ENCODE data around the gene LSP1.
A peak's percentile ranks its signal among the peaks of the same experiment; 100 is the strongest.

Gene LSP1

DNA sequence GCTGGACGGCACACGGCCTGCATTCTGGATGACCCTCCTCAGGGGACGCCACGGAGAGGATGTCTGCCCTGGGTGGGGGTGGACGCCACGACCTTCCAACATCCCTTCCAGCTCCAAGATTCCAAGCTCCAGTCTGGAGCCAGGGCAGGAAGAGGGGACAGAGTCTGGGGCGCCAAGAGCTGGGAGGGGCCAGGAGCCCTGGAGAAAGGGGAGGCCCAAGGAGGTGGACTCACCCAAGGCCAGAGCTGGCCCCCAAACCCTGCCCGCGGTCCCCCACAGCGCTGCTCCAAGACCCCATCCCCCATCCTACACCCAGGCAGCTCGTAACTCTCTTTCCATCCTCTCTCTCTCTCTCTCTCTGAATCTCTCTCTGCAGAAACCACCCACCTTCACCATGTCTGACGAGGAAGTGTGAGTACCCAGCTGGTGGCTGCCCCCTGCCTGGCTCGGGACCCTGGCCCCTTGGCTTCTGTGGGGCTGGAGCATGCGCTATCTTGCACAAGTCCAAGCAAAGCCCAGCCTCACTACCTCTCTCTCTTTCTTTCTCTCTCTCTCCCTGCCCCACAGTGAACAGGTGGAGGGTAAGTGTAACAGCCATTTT lies 69.7 kb downstream of the LSP1 start:
- H3K36me3 ChIP-seq (ENCODE audit: low read depth), result no peaks in the 10 kb centered on the region
- peak; percentile 37 for DNase-seq (ENCODE audit: low spot score)
- TF ChIP-seq, protein P1, sequence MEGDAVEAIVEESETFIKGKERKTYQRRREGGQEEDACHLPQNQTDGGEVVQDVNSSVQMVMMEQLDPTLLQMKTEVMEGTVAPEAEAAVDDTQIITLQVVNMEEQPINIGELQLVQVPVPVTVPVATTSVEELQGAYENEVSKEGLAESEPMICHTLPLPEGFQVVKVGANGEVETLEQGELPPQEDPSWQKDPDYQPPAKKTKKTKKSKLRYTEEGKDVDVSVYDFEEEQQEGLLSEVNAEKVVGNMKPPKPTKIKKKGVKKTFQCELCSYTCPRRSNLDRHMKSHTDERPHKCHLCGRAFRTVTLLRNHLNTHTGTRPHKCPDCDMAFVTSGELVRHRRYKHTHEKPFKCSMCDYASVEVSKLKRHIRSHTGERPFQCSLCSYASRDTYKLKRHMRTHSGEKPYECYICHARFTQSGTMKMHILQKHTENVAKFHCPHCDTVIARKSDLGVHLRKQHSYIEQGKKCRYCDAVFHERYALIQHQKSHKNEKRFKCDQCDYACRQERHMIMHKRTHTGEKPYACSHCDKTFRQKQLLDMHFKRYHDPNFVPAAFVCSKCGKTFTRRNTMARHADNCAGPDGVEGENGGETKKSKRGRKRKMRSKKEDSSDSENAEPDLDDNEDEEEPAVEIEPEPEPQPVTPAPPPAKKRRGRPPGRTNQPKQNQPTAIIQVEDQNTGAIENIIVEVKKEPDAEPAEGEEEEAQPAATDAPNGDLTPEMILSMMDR (IDR thresholded peaks at IDR 0.05; ENCODE audit: poor library complexity, severe bottlenecking), result no peak
- no peak overlapping the region for H3K4me3 ChIP-seq (ENCODE audit: severe bottlenecking)
- ATAC-seq (ENCODE audit: low read depth), result no peak
- no peaks in the 10 kb centered on the region for H3K9me3 ChIP-seq (ENCODE audit: severe bottlenecking)
- H3K27me3 ChIP-seq (ENCODE audit: insufficient read depth, poor library complexity, severe bottlenecking), result no peaks in the 10 kb centered on the region
- no peak overlapping the region for H3K27ac ChIP-seq (ENCODE audit: poor library complexity, severe bottlenecking)
- peaks cover 13% of the 10 kb centered on the region for H3K4me1 ChIP-seq (ENCODE audit: insufficient read depth, poor library complexity, severe bottlenecking)

DNA sequence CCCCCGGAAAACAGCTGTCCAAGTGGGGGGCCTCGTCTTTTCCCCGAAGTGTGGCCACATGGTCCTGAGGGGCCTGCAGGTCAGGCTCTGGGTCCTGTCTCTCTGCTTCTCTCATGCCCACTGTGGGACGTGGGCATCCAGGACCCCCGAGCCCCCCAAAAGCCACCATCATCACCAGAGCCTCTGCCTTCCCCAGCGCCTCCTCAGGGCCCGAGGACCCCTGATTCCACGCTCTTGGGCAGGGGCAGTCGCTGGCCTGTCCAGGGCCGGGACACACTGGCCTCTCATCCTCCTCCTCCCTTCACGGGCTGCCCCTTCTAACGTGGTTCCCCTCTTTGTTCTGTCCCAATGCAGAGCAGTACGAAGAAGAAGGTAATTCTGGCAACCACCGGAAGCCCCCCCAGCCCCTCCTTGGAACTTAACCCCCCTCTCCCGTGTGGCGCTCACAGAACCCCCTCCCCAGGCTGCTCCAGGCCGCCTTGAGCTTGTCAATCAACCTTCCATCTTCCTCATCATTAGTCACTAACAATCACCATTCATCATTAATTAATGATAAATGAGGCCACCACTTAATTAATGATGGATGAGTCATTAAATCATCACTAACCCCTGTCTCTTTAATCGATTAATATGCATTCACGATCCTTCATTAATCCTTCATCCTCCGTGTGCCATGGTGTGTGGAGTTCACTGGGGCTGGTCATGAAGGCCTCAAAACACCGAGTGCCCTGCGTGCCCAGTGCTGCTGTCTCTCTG lies 70.5 kb downstream of the LSP1 start:
- Histone ChIP-seq H3K9me3 (ENCODE audit: severe bottlenecking) (no peaks in the 10 kb centered on the region), H3K27me3 (ENCODE audit: insufficient read depth, poor library complexity, severe bottlenecking) (no peaks in the 10 kb centered on the region), H3K36me3 (ENCODE audit: low read depth) (no peaks in the 10 kb centered on the region), H3K4me1 (ENCODE audit: insufficient read depth, poor library complexity, severe bottlenecking) (peaks cover 13% of the 10 kb centered on the region), H3K27ac (ENCODE audit: poor library complexity, severe bottlenecking) (no peak overlapping the region), H3K4me3 (ENCODE audit: severe bottlenecking) (no peak overlapping the region)
- DNase-seq (ENCODE audit: low spot score), result peak; percentile 38
- TF ChIP-seq, protein P1 (IDR thresholded peaks at IDR 0.05; ENCODE audit: poor library complexity, severe bottlenecking), result no peak
- ATAC-seq (ENCODE audit: low read depth), result no peak

DNA sequence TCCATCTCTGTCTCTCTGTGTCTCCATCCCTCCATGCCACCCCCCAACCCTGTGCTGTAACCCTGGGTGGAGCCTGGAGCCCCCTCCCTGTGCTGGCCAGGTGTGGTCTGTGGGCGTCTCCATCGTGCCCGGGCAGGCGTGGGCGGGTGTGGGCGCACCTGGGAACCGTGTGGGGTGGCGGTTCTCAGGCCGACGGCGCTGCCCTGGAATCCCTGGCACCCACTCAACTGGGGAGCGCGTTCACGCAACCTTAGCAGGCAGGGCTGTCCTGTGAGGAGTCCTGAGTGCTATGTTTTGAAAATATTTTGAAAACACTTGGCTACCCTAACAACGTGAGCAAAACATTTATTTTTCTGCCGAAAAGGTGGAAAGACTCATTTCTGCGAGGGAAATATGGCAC lies 71.3 kb downstream of the LSP1 start:
- peaks cover 13% of the 10 kb centered on the region for H3K4me1 ChIP-seq (ENCODE audit: insufficient read depth, poor library complexity, severe bottlenecking)
- ATAC-seq (ENCODE audit: low read depth) (no peak), DNase-seq (ENCODE audit: low spot score) (peak; percentile 60)
- H3K36me3 ChIP-seq (ENCODE audit: low read depth), result no peaks in the 10 kb centered on the region
- H3K9me3 ChIP-seq (ENCODE audit: severe bottlenecking), result no peaks in the 10 kb centered on the region
- TF ChIP-seq, protein P1 (IDR thresholded peaks at IDR 0.05; ENCODE audit: poor library complexity, severe bottlenecking), result no peak
- no peaks in the 10 kb centered on the region for H3K27me3 ChIP-seq (ENCODE audit: insufficient read depth, poor library complexity, severe bottlenecking)
- no peak overlapping the region for H3K4me3 ChIP-seq (ENCODE audit: severe bottlenecking)
- H3K27ac ChIP-seq (ENCODE audit: poor library complexity, severe bottlenecking), result no peak overlapping the region

GRCh38 chr11:1924646-1925372 lies 71.9 kb downstream of the LSP1 start:
- Histone ChIP-seq H3K4me1 (ENCODE audit: insufficient read depth, poor library complexity, severe bottlenecking) (peaks cover 13% of the 10 kb centered on the region), H3K9me3 (ENCODE audit: severe bottlenecking) (no peaks in the 10 kb centered on the region), H3K27ac (ENCODE audit: poor library complexity, severe bottlenecking) (no peak overlapping the region), H3K27me3 (ENCODE audit: insufficient read depth, poor library complexity, severe bottlenecking) (no peaks in the 10 kb centered on the region), H3K4me3 (ENCODE audit: severe bottlenecking) (no peak overlapping the region), H3K36me3 (ENCODE audit: low read depth) (no peaks in the 10 kb centered on the region)
- peak; percentile 47 for DNase-seq (ENCODE audit: low spot score)
- TF ChIP-seq, protein P1 (IDR thresholded peaks at IDR 0.05; ENCODE audit: poor library complexity, severe bottlenecking), result no peak
- no peak for ATAC-seq (ENCODE audit: low read depth)

All from RWPE2 (cell line).